Adipose tissue (tissue), 3 donors: ENCODE measurements around the gene ADAMTS18. TPM values are rescaled to one million over a fixed set of nuclear protein-coding genes. Genes with fewer than 3 reads are reported as not detected.
"Not testable (repeated sequence)": the region's sequence is repeated elsewhere in the genome, so short reads cannot be mapped to it uniquely, and the experiment has no call there.

Experiments
- H3K27ac ChIP-seq: one replicate; pipeline ENCODE4 v1.5.1; 2013; ENCODE audit warnings: low read depth, low read length
- WGBS, 3 donors: extraction: QIAGEN DNeasy Blood & Tissue Kit; methylation state at CpG; one replicate each; pipeline ENCODE4 v1.1.7; 2013; 5-methylcytosine and 5-hydroxymethylcytosine counted together
- polyA plus RNA-seq, 3 donors: library from polyadenylated mRNA; stranded (reverse); fragments of 200-250 nt; gene quantifications; one replicate each; pipeline ENCODE4 v1.2.3, GENCODE V29; 2013
- donor health status: healthy with polysubstance abuse.
- donor health status: Bipolar disorder and iron deficiency.
- donor health status: healthy.

The ADAMTS18 gene
- under 1 TPM; 0.02 to 0.79 (median 0.79) TPM for polyA plus RNA-seq

- 1 to 2% (median 2%) methylated on average over 77 to 92 of the region's 92 CpGs for WGBS, 3 donors
- H3K27ac ChIP-seq: no peak within 1 kb of the TSS
These were observed at the start of gene ADAMTS18 for GRCh38 chr16:77434530-77435271. Gene ADAMTS18 (minus strand): TSS chr16:77435034. CDS start chr16:77434695, 339 bp downstream.

GRCh38 chr16:77480681-77481315 lies 46.0 kb upstream of the ADAMTS18 start:
- H3K27ac ChIP-seq: no peak overlapping the region
- WGBS, 3 donors: 65 to 77% (median 75%) methylated on average over 3 of the region's 3 CpGs

GRCh38 chr16:77472262-77472661 lies 37.4 kb upstream of the ADAMTS18 start:
- 82 to 86% (median 83%) methylated on average over 1 of the region's 1 CpG for WGBS, 3 donors
- H3K27ac ChIP-seq: no peak overlapping the region

- no peak overlapping the region for H3K27ac ChIP-seq
These were observed 36.0 kb upstream of the ADAMTS18 start for GRCh38 chr16:77470851-77471250.

- H3K27ac ChIP-seq: no peak overlapping the region
- 32 to 52% (median 48%) methylated on average over 3 of the region's 3 CpGs for WGBS, 3 donors
These were observed 34.8 kb upstream of the ADAMTS18 start for GRCh38 chr16:77469634-77470033.

- WGBS, 3 donors: 34 to 39% (median 38%) methylated on average over 3 of the region's 3 CpGs
- H3K27ac ChIP-seq: no peak overlapping the region
These were observed 34.0 kb upstream of the ADAMTS18 start for GRCh38 chr16:77468831-77469230.

- WGBS, 3 donors: 55 to 67% (median 63%) methylated on average over 6 of the region's 6 CpGs
- H3K27ac ChIP-seq: no peak overlapping the region
These were observed 33.0 kb upstream of the ADAMTS18 start for GRCh38 chr16:77467821-77468335.

GRCh38 chr16:77463659-77464058 lies 28.8 kb upstream of the ADAMTS18 start:
- not testable (repeated sequence) for H3K27ac ChIP-seq
- WGBS, 3 donors: 81 to 99% (median 94%) methylated on average over 2 to 5 of the region's 5 CpGs

- H3K27ac ChIP-seq: no peak overlapping the region
- WGBS, 3 donors: 16 to 69% (median 58%) methylated on average over 3 of the region's 3 CpGs
These were observed 28.1 kb upstream of the ADAMTS18 start for GRCh38 chr16:77462894-77463293.

GRCh38 chr16:77459534-77460254 lies 24.9 kb upstream of the ADAMTS18 start:
- 58 to 70% (median 69%) methylated on average over 3 of the region's 3 CpGs for WGBS, 3 donors
- no peak overlapping the region for H3K27ac ChIP-seq

- WGBS, 3 donors: 52 to 63% (median 56%) methylated on average over 5 of the region's 5 CpGs
These were observed 22.2 kb upstream of the ADAMTS18 start for GRCh38 chr16:77457046-77457445.

GRCh38 chr16:77452243-77452642 lies 17.4 kb upstream of the ADAMTS18 start:
- H3K27ac ChIP-seq: no peak overlapping the region
- 89 to 94% (median 92%) methylated on average over 3 of the region's 3 CpGs for WGBS, 3 donors

More at GRCh38 chr16:77457046-77457445, 22.2 kb upstream of the ADAMTS18 start:
- no peak overlapping the region for H3K27ac ChIP-seq

- no peak overlapping the region for H3K27ac ChIP-seq
- 30 to 52% (median 43%) methylated on average over 5 of the region's 5 CpGs for WGBS, 3 donors
These were observed 16.1 kb upstream of the ADAMTS18 start for GRCh38 chr16:77450790-77451487.

- H3K27ac ChIP-seq: no peak overlapping the region
These were observed 14.4 kb upstream of the ADAMTS18 start for GRCh38 chr16:77449208-77449607.

- no peak overlapping the region for H3K27ac ChIP-seq
These were observed 10.5 kb upstream of the ADAMTS18 start for GRCh38 chr16:77445324-77445723.

GRCh38 chr16:77444147-77444460 lies 9.3 kb upstream of the ADAMTS18 start:
- no peak overlapping the region for H3K27ac ChIP-seq
- 12 to 30% (median 24%) methylated on average over 1 of the region's 1 CpG for WGBS, 3 donors

More at GRCh38 chr16:77445324-77445723, 10.5 kb upstream of the ADAMTS18 start:
- WGBS, 3 donors: 79 to 81% (median 81%) methylated on average over 2 of the region's 2 CpGs

- WGBS, 3 donors: 52 to 70% (median 65%) methylated on average over 10 of the region's 10 CpGs
- no peak overlapping the region for H3K27ac ChIP-seq
These were observed 8.7 kb upstream of the ADAMTS18 start for GRCh38 chr16:77443357-77444146.

- H3K27ac ChIP-seq: no peak overlapping the region
- 91 to 94% (median 93%) methylated on average over 2 of the region's 2 CpGs for WGBS, 3 donors
These were observed 7.2 kb upstream of the ADAMTS18 start for GRCh38 chr16:77442078-77442477.
